H9 (cell line): Measurements from ENCODE around the gene C16orf78. TPM values are rescaled to one million over a fixed set of nuclear protein-coding genes. Genes with fewer than 3 reads are reported as not detected.

Experiments
- DNase-seq: peaks from one replicate; pipeline ENCODE4 v3.0.0-alpha.2; 2017
- H2AFZ ChIP-seq: one replicate; pipeline ENCODE4 v1.6.1; 2013; ENCODE audit warnings: mild to moderate bottlenecking, low read length, control low read depth, moderate library complexity
- H2AK5ac ChIP-seq: 2 replicates; pipeline ENCODE4 v1.6.1; 2013; ENCODE audit warnings: low read length, control low read depth, mixed read lengths; ENCODE audit not compliant: insufficient read length
- H2BK120ac ChIP-seq: one replicate; pipeline ENCODE4 v1.6.1; 2013; ENCODE audit warnings: low read depth, mild to moderate bottlenecking, low read length, control low read depth, inconsistent platforms; ENCODE audit not compliant: poor library complexity, severe bottlenecking
- H2BK12ac ChIP-seq: 2 replicates; pipeline ENCODE4 v1.6.1; 2013; ENCODE audit warnings: low read length, control low read depth, mixed read lengths, low read depth; ENCODE audit not compliant: insufficient read length
- H2BK15ac ChIP-seq: 2 replicates; pipeline ENCODE4 v1.6.1; 2013; ENCODE audit warnings: low read depth, low read length, control low read depth
- H2BK20ac ChIP-seq: one replicate; pipeline ENCODE4 v1.6.1; 2013; ENCODE audit warnings: low read depth, mild to moderate bottlenecking, low read length, control low read depth, inconsistent platforms; ENCODE audit not compliant: poor library complexity, severe bottlenecking
- H2BK5ac ChIP-seq: 2 replicates; pipeline ENCODE4 v1.6.1; 2013; ENCODE audit warnings: low read length, control low read depth, mixed read lengths; ENCODE audit not compliant: insufficient read length
- H3K14ac ChIP-seq: 2 replicates; pipeline ENCODE4 v1.6.1; 2013; ENCODE audit warnings: low read length, control low read depth; ENCODE audit not compliant: insufficient read depth
- H3K18ac ChIP-seq: 2 replicates; pipeline ENCODE4 v1.6.1; 2013; ENCODE audit warnings: low read depth, mild to moderate bottlenecking, mixed read lengths, low read length, control low read depth; ENCODE audit not compliant: insufficient read length
- H3K23ac ChIP-seq: 2 replicates; pipeline ENCODE4 v1.6.1; 2013; ENCODE audit warnings: low read length, control low read depth, mixed read lengths, low read depth; ENCODE audit not compliant: insufficient read length
- H3K23me2 ChIP-seq: 2 replicates; pipeline ENCODE4 v1.6.1; 2013; ENCODE audit warnings: low read depth, mild to moderate bottlenecking, mixed read lengths, low read length, control low read depth; ENCODE audit not compliant: insufficient read length, poor library complexity, severe bottlenecking
- H3K27ac ChIP-seq: 2 replicates; pipeline ENCODE4 v1.5.1; 2013; ENCODE audit warnings: low read length, control low read depth, mixed read lengths, low read depth; ENCODE audit not compliant: insufficient read length
- H3K27me3 ChIP-seq: 2 replicates; pipeline ENCODE4 v1.6.1; 2013; ENCODE audit warnings: low read length, control low read depth, inconsistent platforms; ENCODE audit not compliant: insufficient read depth
- H3K4ac ChIP-seq: 2 replicates; pipeline ENCODE4 v1.6.1; 2013; ENCODE audit warnings: low read depth, mild to moderate bottlenecking, control low read depth, inconsistent platforms, low read length, moderate library complexity
- H3K4me1 ChIP-seq: 2 replicates; pipeline ENCODE4 v1.6.1; 2013; ENCODE audit warnings: low read length, control low read depth, inconsistent platforms; ENCODE audit not compliant: insufficient read depth
- H3K4me2 ChIP-seq: 2 replicates; pipeline ENCODE4 v1.6.1; 2013; ENCODE audit warnings: low read length, control low read depth, mixed read lengths; ENCODE audit not compliant: insufficient read length, insufficient read depth
- H3K56ac ChIP-seq: 2 replicates; pipeline ENCODE4 v1.6.1; 2013; ENCODE audit warnings: low read depth, mild to moderate bottlenecking, mixed read lengths, low read length, control low read depth; ENCODE audit not compliant: insufficient read length
- H3K79me1 ChIP-seq: 2 replicates; pipeline ENCODE4 v1.6.1; 2013; ENCODE audit warnings: low read depth, mild to moderate bottlenecking, moderate library complexity, low read length, control low read depth, inconsistent platforms; ENCODE audit not compliant: insufficient read depth, poor library complexity, severe bottlenecking
- H3K79me2 ChIP-seq: 2 replicates; pipeline ENCODE4 v1.6.1; 2013; ENCODE audit warnings: low read length, control low read depth, inconsistent platforms; ENCODE audit not compliant: insufficient read depth
- H3K9ac ChIP-seq: 2 replicates; pipeline ENCODE4 v1.6.1; 2013; ENCODE audit warnings: low read length, control low read depth, mixed read lengths; ENCODE audit not compliant: insufficient read length; ENCODE audit errors: extremely low read depth
- H3K9me3 ChIP-seq: one replicate; pipeline ENCODE4 v1.6.1; 2013; ENCODE audit warnings: low read depth, low read length, inconsistent platforms; ENCODE audit not compliant: control insufficient read depth
- H3T11ph ChIP-seq: one replicate; pipeline ENCODE4 v1.6.1; 2013; ENCODE audit warnings: mild to moderate bottlenecking, low read length, control low read depth, inconsistent platforms
- H4K20me1 ChIP-seq: one replicate; pipeline ENCODE4 v1.6.1; 2013; ENCODE audit not compliant: control insufficient read depth, insufficient read length, insufficient read depth
- H4K5ac ChIP-seq: 2 replicates; pipeline ENCODE4 v1.6.1; 2013; ENCODE audit warnings: low read depth, mild to moderate bottlenecking, mixed read lengths, low read length, control low read depth; ENCODE audit not compliant: insufficient read length
- H4K8ac ChIP-seq: replicated peaks from 2 replicates; pipeline ENCODE4 v1.6.1; 2013; ENCODE audit warnings: low read length, control low read depth, mixed read lengths, low read depth; ENCODE audit not compliant: insufficient read length
- H4K91ac ChIP-seq: 2 replicates; pipeline ENCODE4 v1.6.1; 2013; ENCODE audit warnings: low read depth, mild to moderate bottlenecking, moderate library complexity, mixed read lengths, low read length, control low read depth; ENCODE audit not compliant: insufficient read length
- H3K27ac Mint-ChIP-seq, 3 experiments: 2 replicates in 2 of 3; 3 replicates in 1 of 3; pipeline ENCODE4 v1.8.0; 2020 to 2021; ENCODE audit warnings: mixed read lengths in 3 of 3, mild to moderate bottlenecking in 1 of 3, moderate library complexity in 1 of 3
- H3K27me3 Mint-ChIP-seq: 2 replicates; pipeline ENCODE4 v1.8.0; 2021; ENCODE audit warnings: low read depth, mild to moderate bottlenecking, moderate library complexity, mixed read lengths
- H3K36me3 Mint-ChIP-seq, 3 experiments: 2 replicates in 2 of 3; 3 replicates in 1 of 3; pipeline ENCODE4 v1.8.0; 2020 to 2021; ENCODE audit warnings: low read depth in 3 of 3, mixed read lengths in 3 of 3; ENCODE audit not compliant: insufficient read depth in 1 of 3
- H3K4me1 Mint-ChIP-seq, 2 experiments: 2 replicates each; pipeline ENCODE4 v1.8.0; 2020; ENCODE audit warnings: mixed read lengths in 2 of 2
- H3K4me3 Mint-ChIP-seq, 2 experiments: 2 replicates in 1 of 2; 3 replicates in 1 of 2; pipeline ENCODE4 v1.8.0; 2020 to 2021; ENCODE audit warnings: mild to moderate bottlenecking in 2 of 2, mixed read lengths in 2 of 2, moderate library complexity in 1 of 2
- H3K9me3 Mint-ChIP-seq, 2 experiments: 2 replicates in 1 of 2; 3 replicates in 1 of 2; pipeline ENCODE4 v1.8.0; 2020; ENCODE audit warnings: mild to moderate bottlenecking in 2 of 2, mixed read lengths in 2 of 2, moderate library complexity in 1 of 2
- WGBS: extraction: QIAGEN DNeasy Blood & Tissue Kit; methylation state at CpG from one replicate; pipeline ENCODE4 v1.1.7; 2013; ENCODE audit warnings: missing lambda C conversion rate, low lambda C conversion rate, mixed read lengths; ENCODE audit not compliant: insufficient read length; ENCODE audit errors: extremely low coverage; 5-methylcytosine and 5-hydroxymethylcytosine counted together
- total RNA-seq: library from RNA; stranded (reverse); gene quantifications from 2 replicates; pipeline ENCODE4 v1.2.1, GENCODE V29; 2021
- TF ChIP-seq, protein P1 (sequence below): fragments of 200-600 bp; sonication (generic); conservative IDR thresholded peaks from 3 replicates; pipeline ENCODE4 v1.8.0; 2021; ENCODE audit warnings: antibody characterized with exemption, mild to moderate bottlenecking

C16orf78 gene
- total RNA-seq, 1 experiment from 2014 or later: not detected

DNA sequence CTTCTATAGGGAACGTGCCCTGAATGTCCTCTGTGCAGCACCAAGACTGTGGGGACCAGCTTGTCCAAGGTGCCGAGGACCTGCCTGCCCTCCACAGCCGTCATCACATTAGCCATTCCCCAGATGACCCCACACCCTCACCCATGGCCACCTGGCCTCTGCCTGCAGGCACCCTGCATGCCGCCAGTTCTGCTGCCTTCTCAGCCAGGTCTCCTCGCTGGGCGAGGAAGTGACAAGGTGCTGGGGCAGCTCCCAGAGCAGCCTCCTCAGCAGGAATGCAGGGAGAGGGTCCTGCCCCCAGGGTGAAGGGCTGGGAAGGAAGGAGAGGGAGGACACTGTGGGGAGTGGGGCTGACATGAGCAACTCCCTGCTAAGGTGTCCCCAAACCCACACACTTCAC is 18.6 kb upstream of the C16orf78 start:
- H2BK120ac ChIP-seq: no peak overlapping the region
- no peaks in the 10 kb centered on the region for H3K9me3 ChIP-seq
- H3K79me1 ChIP-seq: no peaks in the 10 kb centered on the region
- Mint-ChIP-seq H3K36me3 (no peaks in the 10 kb centered on the region; a peak in 1 of 7 replicates), H3K4me3 (no peak overlapping the region), H3K4me1 (peaks cover 28 to 38% of the 10 kb centered on the region in 2 experiments), H3K27me3 (peaks cover 4% of the 10 kb centered on the region), H3K9me3 (peaks cover 0 to 4% of the 10 kb centered on the region in 2 experiments; a peak in 1 of 5 replicates), H3K27ac (no peak overlapping the region)
- no peak overlapping the region for H3K27ac ChIP-seq
- no peak overlapping the region for H2BK20ac ChIP-seq
- no peak for DNase-seq
- TF ChIP-seq, protein P1, sequence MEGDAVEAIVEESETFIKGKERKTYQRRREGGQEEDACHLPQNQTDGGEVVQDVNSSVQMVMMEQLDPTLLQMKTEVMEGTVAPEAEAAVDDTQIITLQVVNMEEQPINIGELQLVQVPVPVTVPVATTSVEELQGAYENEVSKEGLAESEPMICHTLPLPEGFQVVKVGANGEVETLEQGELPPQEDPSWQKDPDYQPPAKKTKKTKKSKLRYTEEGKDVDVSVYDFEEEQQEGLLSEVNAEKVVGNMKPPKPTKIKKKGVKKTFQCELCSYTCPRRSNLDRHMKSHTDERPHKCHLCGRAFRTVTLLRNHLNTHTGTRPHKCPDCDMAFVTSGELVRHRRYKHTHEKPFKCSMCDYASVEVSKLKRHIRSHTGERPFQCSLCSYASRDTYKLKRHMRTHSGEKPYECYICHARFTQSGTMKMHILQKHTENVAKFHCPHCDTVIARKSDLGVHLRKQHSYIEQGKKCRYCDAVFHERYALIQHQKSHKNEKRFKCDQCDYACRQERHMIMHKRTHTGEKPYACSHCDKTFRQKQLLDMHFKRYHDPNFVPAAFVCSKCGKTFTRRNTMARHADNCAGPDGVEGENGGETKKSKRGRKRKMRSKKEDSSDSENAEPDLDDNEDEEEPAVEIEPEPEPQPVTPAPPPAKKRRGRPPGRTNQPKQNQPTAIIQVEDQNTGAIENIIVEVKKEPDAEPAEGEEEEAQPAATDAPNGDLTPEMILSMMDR: no peak
- H2BK12ac ChIP-seq: no peak overlapping the region
- H3K14ac ChIP-seq: no peak overlapping the region
- no peak overlapping the region for H3K4ac ChIP-seq
- H4K91ac ChIP-seq: no peak overlapping the region
- H4K5ac ChIP-seq: no peak overlapping the region
- no peak overlapping the region for H3K4me2 ChIP-seq
- no peak overlapping the region for H3K18ac ChIP-seq
- no peak overlapping the region for H3K9ac ChIP-seq
- H2BK15ac ChIP-seq: no peak overlapping the region
- H3K23me2 ChIP-seq: no peaks in the 10 kb centered on the region
- no peak overlapping the region for H3T11ph ChIP-seq
- no peak overlapping the region for H3K56ac ChIP-seq
- no peak overlapping the region for H2AFZ ChIP-seq
- H3K23ac ChIP-seq: no peak overlapping the region
- no peak overlapping the region for H2AK5ac ChIP-seq
- H3K4me1 ChIP-seq: no peaks in the 10 kb centered on the region
- H4K8ac ChIP-seq: no peak overlapping the region
- no peaks in the 10 kb centered on the region for H4K20me1 ChIP-seq
- no peaks in the 10 kb centered on the region for H3K79me2 ChIP-seq
- H3K27me3 ChIP-seq: no peaks in the 10 kb centered on the region
- whole genome bisulfite sequencing: no CpG with 5 or more reads among the region's 6 CpGs
- no peak overlapping the region for H2BK5ac ChIP-seq
